ENCODE results near the gene BATF3. TPM values are rescaled to one million over a fixed set of nuclear protein-coding genes. Genes with fewer than 3 reads are reported as not detected.

The BATF3 gene
- polyA plus RNA-seq, 1 donor: 1.3 TPM

DNA sequence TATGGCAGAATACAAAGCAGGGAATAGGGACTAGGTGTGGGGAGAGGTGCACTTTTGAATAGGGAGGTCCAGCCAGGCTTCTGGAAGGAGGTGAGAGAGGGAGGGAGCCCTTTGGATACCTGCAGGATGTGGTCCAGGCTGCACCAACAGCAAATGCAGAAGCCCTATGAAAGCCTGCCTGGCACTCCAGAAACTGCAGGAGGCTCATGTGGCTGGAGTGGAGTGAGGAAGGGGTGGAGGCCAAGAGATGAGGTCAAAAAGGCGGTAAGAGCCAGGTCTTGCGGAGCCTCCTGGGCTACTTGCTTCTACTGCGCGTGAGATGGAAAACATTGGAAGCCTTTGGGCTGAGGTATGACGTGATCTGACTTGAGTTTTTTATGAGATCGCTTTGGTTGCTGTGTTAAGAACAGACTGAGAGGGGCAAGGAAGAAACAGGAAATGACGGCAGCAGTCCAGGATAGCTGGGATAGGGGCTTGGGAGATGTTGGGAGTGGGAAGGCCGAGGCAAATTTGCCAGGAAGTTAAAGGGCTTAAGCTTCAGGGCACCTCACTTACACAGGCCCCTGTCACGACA is 4.4 kb upstream of the BATF3 start:
- DNase-seq (ENCODE audit: low read depth): no peak

DNA sequence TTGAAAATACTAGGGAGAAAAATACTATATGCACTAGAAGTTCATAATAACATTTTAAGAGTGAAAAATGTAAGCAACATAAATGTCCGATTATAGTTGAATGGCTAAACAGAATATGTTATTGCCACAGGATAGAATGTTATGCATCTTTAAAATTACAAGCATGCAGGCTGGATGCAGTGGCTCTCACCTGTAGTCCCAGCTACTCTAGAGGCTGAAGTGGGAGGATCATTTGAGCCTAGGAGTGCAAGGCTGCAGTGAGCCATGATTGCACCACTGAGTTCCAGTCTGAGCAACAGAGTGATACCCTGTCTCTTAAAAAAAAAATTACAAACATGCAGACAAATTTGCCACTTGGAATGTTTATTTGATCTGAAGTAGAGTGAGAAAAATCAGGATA is 3.0 kb upstream of the BATF3 start:
- DNase-seq (ENCODE audit: low read depth): no peak

DNA sequence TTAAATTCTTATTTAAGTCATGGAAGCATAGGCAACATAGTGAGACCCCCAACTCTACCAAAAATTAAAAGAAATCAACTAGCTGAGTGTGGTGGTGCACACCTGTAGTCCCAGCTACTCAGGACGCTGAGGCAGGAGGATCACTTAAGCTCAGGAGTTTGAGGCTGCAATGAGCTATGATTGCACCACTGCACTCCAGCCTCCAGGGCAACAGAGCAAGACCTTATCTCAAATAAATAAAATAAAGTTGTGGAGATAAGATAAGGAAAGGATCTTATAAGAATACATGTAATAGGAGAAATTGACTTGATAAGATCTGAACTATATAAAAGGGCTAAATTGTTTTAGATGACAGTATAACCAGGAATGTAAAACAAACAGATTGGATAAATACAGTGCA is 2.3 kb upstream of the BATF3 start:
- DNase-seq (ENCODE audit: low read depth): no peak

DNA sequence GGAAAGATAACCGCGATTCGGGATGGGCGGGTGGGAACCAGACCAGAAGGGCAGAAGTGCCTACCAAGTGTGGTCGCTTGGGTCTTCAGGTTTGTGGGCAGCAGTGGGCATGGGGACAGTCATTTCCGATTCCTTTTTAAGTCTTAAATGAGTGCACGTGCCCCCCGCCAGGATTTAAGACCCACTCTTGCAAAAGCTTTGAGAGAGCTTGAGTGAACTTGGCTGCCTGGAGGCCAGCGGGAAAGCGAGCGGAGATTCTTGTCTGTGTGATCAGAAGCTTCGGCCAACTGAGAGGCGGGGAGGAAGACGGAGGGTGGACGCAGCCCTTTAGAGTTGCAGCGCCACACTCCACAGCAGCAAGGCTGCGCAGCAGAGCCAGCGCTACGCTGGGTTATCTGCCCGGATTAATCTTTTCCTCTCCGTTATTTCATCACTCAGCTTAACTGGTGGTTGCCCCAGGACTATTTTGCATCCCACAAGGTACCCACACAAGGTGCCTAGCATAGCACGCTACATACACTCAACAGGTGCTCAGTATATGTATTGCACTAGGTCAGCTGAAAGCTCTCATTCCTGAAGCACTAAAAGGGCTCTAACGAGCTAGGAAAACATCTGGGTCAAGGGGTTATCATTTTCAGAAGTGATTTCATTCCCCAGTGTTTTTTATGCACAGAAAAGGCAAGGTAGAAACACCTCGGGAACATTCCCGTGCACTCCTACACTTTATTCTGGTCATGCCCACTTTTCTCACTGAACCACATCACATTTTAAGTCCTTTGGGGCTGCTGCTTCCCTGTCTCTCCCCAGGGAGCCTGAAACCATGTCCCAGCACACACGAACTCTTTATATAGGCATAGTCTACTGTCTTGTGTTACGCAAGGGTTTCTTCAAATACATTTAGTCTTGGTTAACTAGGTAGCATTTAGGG is 1.5 kb upstream of the BATF3 start:
- DNase-seq (ENCODE audit: low read depth): peak; percentile 41

DNA sequence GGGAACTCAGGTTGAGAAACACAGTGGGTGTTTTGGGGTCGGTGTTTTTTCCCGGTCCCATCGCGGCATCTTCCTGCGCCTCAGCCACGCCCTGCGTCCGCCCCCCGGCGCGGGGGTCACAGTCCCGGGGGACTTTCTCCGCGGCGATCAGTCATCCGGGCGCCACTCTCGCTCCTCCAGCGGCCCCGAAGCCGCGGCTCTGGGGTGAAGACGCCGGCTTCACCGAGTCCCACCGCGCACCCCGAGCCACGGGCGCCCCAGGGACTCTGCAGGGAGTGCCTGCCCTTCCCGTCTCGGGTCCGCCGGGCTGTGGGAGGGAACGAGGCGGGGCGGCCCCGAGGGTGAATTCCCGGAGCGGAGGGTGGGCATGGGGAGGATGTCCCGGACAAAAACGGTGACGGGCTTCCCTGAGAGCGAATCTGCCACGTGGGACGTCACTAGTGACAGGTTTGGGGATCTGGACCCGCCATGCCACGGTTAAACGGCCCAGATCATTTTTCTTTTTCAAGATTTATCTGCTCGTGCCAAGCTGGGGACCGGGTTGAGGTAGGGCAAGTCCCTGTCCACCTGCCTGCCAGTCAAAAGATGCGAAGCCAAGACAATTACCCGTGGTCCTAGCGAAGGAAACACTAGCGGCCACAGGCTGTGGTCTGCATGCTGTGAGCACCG is 717 bp upstream of the BATF3 start:
- DNase-seq (ENCODE audit: low read depth): no peak

DNA sequence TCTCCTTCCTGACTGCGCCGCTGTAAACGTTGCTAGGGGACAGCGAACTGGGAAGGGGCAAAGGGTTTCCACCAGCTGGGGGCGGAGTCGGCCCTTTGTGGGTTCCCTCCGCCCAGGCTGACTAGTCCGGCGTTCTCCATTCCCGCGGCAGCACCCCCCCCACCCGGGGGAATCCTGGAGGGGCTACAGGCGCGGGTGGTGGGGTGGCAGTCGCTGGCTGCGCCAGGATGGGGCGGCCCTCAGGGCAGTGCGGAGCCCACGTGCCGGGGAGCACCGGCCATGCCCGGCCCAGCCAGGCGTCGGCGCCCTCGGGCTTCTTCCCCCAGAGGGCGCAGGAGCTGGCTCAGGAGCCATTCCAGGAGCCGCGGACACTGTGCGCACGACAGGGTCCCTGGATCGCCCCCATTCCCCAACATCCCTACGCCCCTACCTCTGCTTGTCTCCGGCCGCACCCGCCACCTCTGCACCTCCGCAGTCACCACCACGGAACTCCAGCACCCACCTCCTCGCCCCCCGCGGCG is 476 bp downstream of the BATF3 start:
- no peak for DNase-seq (ENCODE audit: low read depth)

DNA sequence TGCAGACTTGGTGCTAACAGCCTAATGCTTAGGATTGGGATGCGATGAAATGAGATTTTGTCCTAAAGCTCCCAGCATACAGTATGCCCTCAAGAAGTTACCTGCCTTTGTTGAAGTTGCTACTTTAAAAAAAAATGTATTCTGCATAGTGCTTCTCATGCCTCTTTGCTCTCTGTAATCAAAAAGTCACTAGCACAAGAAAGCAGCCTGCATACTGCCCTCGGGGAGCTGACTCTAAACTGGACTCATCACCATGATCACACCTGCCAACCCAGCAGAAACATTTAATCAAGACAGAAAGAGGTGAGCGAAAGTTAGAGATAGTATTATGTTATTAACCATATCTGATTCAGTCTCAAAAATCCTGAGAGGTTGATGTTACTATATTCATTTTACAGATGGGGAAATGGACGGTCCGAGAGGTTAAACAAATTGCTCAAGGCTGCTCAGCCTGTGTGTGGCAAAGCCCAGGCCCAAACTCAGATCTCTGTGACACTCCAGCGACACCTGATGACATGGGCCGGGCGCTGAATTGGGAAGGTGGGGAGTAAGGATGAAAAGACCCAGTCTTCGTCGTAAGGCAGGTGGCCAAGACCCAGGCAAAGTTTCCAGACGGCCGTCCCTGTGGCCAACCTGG is 1.1 kb downstream of the BATF3 start:
- no peak for DNase-seq (ENCODE audit: low read depth)

DNA sequence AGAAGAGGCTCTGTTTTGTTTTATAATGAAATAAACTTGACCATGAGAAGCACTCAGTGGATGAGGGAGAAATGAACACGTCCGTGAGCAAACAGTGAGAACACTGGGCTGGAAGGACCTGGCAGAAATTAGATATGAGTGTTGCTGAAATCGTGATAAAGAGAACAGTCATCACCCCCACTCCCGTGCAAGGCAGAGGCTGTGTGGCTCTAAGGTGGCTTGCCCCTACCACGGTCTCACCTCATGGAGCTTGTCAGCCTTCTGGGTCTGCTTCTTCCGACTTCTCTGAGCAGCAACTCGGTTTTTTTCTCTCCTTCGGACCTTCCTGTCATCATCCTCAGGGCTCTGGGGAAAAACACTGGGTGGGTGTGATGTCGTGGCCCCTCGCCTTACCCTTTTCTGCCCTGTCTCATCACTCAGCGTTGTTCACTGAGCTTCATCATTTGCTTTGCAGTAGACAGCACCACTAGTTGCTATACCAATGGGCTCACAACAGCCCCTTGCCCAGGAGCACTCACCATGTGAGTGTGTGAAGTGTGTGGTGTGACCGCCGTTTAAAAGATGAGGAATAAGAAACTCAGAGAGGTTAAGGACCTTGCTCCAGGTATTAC is 2.8 kb downstream of the BATF3 start:
- DNase-seq (ENCODE audit: low read depth): no peak

DNA sequence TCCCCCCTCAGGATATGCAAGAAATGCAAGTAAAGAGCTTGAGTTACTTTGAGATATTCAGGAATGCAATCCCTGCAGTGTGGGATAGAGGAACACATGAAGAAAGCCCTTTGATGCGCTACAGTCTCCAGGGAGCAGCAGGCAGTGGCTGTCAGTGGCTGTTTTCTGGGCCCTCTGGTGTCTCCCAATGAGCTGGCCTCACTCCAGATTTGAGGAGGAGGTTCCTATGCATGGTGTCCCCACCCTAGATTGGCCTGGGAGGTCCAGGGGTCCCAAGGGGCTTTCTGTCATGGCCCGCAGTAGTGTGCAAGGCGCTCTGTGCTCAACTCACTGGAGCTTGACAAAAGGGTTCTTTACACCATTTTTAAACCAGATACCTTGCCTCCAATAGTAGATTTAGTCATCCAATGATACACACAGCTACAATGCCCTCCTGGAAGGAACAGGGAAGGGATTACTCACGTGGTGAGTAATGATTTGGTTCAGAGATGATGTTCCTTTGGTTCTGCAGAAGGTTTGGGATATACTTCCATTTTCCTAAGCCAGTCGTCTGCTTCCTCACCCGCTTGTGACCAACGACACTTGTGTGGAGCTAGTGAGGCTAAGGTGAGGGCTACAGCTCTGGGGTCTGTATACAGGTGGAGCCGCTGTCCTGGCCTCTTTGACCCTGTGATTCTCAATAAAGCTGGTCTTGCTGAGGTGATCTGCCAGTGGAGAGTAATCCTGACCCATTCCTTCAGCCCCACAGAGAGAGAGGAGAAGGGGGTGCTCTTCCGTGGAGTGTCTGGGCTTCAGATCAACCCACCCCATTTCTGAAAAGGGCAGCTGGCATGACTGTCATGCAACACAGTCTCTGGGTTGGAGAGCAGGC is 6.6 kb downstream of the BATF3 start:
- DNase-seq (ENCODE audit: low read depth): no peak

DNA sequence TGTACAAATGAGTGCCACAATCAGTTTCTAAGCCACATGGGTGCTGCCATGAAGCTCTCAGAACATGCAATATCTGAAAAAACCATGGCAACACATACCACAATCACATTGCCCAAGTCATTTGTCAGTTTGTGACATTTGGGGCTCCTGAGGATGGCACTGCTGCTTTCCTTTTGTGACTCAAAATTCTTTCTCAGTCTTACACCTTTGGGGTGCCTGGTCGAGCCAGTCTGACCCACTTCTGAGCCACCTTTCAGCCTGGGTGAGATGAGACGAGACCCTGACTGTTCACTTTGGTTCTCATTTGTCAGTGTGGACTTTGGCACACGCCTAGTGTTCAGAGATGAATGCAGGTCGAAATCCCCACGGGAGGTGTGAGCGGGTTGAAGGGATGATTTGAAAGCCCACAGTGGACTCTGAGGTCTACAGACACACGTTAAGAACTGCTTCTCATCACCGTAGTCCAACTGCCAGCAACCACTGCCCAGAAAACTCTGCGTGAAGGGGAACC is 8.0 kb downstream of the BATF3 start:
- no peak for DNase-seq (ENCODE audit: low read depth)

DNA sequence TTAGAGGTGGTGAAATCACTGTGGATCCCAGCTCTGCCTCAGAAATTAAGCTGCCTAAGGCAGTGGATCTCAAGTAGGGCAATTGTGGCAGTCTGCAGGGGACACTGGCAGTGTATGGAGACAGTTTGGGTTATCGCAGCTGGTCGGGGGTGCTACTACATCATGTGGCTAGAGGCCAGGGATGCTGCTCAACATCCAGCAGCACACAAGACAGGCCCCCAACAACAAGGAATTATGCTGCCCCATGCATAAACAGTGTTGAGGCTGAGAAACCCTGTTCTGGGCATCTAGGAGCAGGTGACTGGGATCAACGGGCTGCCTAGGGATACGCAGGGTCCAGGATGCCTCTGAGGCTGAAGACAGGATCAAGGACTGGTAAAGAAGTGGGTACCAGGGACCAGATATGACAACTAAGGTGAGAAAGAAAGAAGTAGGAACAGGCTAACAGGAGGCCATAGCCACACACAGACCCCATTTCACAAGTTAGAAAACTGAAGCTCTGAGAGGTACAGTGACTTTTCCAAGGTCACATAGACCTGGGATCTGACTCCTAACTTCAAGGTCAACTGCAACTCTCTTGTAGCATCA is 8.7 kb downstream of the BATF3 start:
- DNase-seq (ENCODE audit: low read depth): no peak

DNA sequence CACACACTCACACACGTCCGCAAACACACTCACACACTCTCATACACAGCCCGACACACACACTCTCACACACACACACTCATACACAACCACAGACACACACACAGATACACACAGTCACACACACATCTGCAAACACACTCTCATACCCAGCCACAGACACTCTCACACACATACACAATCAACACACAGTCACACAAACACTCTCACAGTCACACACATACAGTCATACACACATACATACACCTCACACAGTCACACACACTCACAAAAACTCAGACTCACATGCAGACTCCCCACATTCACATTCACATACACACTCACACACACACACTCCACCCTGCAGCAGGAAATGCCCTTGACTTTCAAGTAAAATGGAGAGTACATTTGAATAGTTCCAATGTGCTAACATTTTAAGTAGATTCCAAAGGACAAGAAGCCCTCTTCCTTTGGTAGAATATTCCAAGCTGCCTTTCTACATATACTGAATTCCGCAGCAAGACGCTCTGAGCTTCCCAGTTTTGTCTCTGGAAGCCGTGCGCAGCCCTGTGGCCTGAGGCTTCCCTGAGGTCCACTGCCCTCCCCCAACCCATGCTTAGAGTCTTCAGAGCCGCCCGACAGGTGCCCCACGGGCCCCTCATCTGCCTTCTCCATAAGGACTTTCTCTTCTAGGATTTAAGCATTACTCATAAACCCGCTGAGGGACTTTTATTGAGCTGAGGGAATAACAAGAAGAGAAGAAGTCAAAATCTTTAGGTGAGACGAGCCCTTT is 9.7 kb downstream of the BATF3 start:
- DNase-seq (ENCODE audit: low read depth): no peak

DNA sequence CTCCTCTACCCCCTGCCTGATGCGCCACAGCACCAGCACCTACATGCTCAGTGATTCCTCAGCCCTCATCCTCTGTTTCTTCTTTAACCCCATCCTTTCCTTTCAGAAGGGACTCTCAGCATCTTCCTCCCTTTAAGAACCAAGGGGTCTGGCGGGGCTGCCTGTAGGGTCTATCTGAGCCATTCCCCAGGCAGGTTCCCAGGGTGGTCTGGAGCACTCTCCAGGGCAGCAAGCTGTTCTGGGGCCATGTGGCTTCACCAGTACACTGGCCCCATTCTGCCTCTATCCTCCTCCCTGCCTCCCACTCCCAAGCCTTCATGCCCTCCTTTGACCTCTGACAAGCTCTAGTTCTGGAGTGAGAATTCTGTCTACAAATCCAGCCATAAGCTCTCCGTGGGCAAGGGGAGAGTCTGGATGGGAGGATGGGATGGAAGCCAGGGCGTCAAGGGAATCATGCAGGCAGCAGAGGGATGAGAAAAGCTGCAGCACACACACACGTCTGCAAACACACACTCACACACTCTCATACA is 10.4 kb downstream of the BATF3 start:
- DNase-seq (ENCODE audit: low read depth): no peak

DNA sequence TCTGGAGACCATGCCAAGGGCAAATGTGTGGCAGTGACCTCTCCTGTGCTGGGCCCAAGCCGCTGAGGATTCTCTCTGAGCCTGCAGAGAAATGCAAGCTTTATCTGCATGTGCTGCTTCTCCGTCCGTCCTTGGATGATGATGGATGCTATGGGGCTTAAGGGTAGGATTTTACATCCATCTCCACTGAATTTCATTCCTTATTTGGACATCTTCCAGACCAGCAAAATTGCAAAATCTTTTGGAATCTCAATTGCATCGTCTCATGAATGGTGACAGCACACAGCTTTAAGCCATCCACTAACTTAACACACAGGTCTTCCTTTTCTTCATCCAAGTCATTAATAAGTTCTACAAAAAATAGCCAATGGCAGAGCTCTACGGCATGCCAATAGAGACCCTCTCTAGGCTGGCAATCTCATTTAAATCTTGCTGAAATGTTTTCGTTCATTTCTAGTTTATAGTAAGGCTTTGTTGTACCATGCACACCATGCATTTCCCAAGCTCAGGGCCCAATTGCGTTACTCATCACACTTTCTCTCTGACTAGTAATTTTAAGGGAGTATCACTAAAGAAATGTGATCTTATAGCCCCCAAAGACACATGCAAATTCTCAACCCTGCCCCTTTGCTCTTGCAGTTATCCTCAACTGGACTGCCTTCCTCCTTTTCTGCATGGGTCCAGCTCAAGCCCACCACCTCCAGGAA is 11.1 kb downstream of the BATF3 start:
- no peak for DNase-seq (ENCODE audit: low read depth)

DNA sequence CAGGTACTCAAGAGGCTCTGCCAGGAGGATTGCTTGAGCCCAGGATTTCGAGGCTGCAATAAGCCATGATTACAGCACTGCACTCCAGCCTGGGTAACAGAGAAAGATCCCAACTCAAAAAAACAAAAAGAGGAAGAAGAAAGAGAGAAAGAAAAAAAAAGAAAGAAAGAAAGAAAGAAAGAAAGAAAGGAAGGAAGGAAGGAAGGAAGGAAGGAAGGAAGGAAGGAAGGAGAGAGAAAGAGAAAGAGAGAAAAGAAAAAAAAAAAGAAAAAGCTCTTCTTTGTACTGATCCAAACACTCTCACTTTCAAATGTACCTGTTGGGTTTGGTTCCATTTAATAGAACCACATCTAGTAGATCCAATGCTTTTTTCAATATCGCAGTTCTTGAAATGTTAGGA is 11.8 kb downstream of the BATF3 start:
- DNase-seq (ENCODE audit: low read depth): no peak

DNA sequence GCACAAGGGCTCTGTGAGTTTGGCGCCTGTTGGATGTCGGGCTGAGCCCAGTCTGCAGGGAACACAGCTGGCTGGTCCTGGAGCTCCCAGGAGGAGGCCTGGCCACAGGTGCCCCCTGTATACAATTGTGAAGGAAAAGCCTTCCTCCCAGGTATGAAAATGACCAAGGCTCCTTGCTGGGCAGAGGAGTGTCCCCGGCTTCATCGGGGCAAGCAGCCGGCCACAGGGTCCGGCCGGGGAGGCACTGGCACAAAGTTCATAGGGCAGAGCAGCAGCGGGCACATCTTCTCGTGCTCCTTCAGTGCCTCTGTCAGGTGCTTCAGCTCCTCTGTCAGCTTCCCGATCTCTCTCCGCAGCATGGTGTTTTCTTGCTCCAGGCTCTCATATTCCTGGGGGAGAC is 13.0 kb downstream of the BATF3 start:
- DNase-seq (ENCODE audit: low read depth): no peak

DNA sequence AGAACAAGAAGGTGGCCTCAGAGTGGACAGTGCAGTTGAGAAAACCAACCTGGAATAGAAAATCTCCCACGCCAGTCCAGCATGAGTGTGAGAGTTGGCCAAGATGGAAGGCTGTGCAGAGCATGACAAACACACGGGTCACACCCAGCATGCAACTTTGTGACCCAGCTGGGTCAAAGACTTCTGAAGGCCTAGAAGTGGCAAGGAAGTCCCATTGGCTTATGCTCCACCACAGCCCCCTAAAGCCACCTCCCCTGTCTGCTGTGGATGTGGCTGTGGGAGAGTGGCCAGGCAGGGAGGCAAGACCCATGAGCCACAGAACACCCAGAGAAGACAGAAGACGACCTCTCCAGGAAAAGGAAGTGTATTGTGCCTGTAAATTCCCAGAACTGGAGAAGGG is 13.6 kb downstream of the BATF3 start:
- no peak for DNase-seq (ENCODE audit: low read depth)

DNA sequence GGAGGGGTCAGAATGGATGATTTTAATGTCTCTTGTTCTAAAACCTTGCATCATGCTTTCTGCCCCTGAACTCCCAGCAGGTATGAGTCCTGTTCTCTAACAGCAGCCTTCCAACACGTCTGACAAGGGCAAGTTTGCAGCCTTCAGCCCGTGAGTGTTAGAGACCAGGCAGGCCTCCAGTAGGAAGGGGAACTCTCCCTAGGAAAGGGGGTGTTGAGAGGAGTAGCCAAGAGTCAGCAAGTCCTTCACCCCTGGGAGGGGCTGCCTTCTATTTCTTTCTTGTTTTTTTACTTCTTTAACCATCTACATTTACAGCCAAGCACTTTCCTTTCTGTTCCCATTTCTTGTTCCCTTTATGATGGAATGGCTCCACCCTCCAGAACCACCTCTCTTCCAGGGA is 14.2 kb downstream of the BATF3 start:
- DNase-seq (ENCODE audit: low read depth): no peak

All from forelimb muscle (tissue), 1 donor.